SK-N-MC (cell line): ENCODE results near the gene TEX19.

ENCODE experiments used
- DNase-seq: peaks from one replicate; pipeline ENCODE4 v3.0.0-alpha.2; 2011; ENCODE audit warnings: low read depth, low spot score
- H3K27ac ChIP-seq: fragments of 200-600 bp; sonication (generic); 2 replicates; pipeline ENCODE4 v1.5.1; 2016; ENCODE audit warnings: mixed run types
- H3K36me3 ChIP-seq: fragments of 200-600 bp; sonication (generic); 2 replicates; pipeline ENCODE4 v1.6.1; 2017; ENCODE audit warnings: antibody characterized with exemption, low read length, mixed read lengths; ENCODE audit not compliant: insufficient read depth
- H3K4me3 ChIP-seq: fragments of 200-600 bp; sonication (generic); 2 replicates; pipeline ENCODE4 v1.5.1; 2016
- H3K9ac ChIP-seq: fragments of 200-600 bp; sonication (generic); 2 replicates; pipeline ENCODE4 v1.8.0; 2017; ENCODE audit warnings: mixed run types, mixed read lengths; ENCODE audit not compliant: insufficient read length
- H3K9me3 ChIP-seq: fragments of 200-600 bp; sonication (generic); 2 replicates; pipeline ENCODE4 v1.6.1; 2017; ENCODE audit warnings: low read depth, mild to moderate bottlenecking, antibody characterized with exemption, low read length, moderate library complexity, mixed read lengths
- EZH2 ChIP-seq: fragments of 200-600 bp; sonication (generic); IDR thresholded peaks from one replicate; pipeline ENCODE4 v1.6.1; 2017; ENCODE audit warnings: antibody characterized with exemption
- FOXP2 ChIP-seq: optimal IDR thresholded peaks from 2 replicates; pipeline ENCODE3; 2011; ENCODE audit warnings: mild to moderate bottlenecking, moderate library complexity; ENCODE audit not compliant: insufficient read depth; ENCODE audit errors: extremely low read length, control extremely low read depth
- POLR2AphosphoS5 ChIP-seq: IDR thresholded peaks from 2 replicates; pipeline ENCODE4 v1.6.1; 2012; ENCODE audit warnings: mild to moderate bottlenecking, low read depth, low read length, borderline replicate concordance

TEX19 gene

DNA sequence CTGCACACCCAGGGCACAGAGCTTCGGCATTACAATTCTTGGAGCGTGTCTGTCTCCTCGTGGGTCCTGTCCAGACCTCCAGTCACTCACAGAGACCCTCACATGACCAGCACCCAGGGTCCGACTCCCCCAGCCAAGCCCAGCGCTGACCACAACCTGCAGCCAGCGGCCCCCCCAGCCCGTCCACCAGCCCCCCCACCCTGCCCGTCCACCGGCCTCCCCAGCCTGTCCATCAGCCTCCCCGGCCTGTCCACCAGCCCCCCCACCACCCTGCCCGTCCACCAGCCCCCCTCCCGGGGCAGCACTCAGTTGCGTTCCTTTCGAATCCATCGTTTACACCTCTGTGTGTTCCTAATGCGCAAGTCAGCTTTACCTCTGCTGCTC, 31.3 kb upstream of the TEX19 start:
- no peaks in the 10 kb centered on the region for H3K9me3 ChIP-seq
- TF ChIP-seq FOXP2 (no peak), EZH2 (no peak), POLR2AphosphoS5 (no peak)
- H3K27ac ChIP-seq, result no peak overlapping the region
- no peak overlapping the region for H3K9ac ChIP-seq
- no peak for DNase-seq
- H3K4me3 ChIP-seq, result no peak overlapping the region
- H3K36me3 ChIP-seq, result no peaks in the 10 kb centered on the region

DNA sequence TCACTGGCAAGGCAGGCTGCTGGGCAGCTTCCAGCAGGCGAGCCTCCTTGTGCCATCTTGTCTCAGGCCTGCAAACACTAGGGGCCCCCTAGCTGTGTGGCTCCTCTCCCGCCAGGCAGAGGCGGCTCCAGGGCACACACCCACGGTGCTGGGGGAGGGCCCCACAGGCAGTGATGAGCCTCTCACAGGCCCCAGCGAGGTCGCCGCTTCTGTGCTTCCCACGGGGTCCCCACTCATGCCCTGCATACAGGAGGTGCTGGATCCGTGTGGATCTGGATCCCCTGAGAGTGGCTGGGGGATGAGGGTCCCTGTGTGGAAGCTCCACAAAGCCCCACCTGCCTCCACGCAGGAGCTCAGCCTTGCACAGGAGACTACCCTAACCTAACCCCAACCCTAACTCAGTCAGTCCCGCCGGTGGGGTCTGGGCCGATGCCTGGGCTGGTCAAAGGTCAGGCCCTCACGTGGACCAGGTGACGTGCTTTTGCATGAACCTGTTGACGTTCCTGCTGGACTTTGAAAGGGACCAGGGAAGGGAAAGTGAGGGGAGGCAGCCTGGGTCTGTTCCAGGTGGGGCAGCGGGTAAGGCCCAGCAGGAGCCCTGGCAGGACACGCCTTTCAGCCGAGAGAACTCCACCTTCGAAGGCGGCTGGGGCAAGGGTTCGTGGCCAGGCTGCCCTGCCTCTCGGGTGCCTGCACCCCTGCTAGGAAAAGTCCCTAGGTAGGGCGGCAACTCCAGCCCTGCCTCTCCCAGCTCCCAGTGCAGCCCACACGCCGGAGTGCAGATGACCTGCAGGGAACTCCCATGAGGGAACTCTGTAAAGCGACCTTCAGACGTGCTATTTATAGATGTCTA, 30.7 kb upstream of the TEX19 start:
- no peak overlapping the region for H3K4me3 ChIP-seq
- no peaks in the 10 kb centered on the region for H3K9me3 ChIP-seq
- TF ChIP-seq FOXP2, result no peak
- no peaks in the 10 kb centered on the region for H3K36me3 ChIP-seq
- H3K9ac ChIP-seq, result no peak overlapping the region
- H3K27ac ChIP-seq, result no peak overlapping the region
- no peak for DNase-seq

DNA sequence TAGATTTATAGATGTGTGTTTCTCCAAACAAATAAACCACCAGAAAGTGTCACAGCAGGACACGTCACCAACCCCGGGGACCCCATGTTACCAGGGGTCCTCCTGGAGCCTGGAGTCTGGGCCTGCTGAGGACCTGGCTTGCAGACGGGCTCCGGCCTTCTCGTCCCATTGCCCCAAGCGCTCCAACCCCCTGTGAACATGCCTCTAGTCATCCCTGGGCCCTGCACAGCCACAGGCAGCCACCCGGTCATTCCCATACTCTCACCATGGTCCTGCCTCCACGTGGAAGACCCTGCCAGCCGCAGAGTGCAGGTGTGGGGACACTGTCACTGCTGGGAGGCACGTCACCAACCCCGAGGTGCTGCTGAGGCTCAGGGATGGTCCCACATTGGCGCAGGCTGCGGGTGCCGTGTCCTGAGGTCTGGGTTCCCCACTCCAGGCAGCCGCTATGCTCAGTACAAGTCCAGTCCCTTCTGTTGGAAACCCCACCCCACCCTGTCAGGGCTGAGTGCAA, 30.0 kb upstream of the TEX19 start:
- Histone ChIP-seq H3K4me3 (no peak overlapping the region), H3K9me3 (no peaks in the 10 kb centered on the region), H3K27ac (no peak overlapping the region), H3K36me3 (no peaks in the 10 kb centered on the region), H3K9ac (no peak overlapping the region)
- DNase-seq, result no peak
- TF ChIP-seq EZH2 (no peak), POLR2AphosphoS5 (no peak), FOXP2 (no peak)

DNA sequence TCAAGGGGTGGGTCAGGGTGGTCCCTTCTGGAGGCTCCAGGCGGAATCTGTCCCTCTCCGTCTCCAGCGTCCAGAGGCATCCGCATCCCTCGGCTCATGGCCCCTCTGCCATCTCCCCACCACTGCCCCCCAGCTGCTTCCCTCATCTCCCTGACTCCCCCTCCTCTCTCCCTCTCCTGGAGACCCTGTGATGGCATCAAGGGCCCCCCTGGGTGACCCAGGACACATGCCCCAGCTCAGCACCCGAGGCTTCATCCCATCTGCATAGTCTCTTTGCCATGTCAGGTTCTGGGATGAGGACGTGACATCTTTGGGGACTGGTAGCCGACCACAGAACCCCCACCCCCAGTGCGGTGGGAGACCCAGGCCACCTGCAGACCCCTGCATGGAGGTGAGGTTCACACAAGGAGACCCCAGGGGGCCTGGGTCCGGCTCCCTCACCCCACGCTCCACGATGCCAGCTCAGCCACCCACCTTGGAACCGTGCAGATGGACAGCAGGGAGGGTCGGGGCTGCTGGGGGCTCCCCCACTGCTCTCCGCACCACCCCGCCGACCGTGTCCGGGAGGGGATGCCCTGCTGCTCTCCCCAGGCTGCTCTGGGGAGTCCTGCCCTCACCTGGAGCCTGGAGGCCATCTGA, 29.2 kb upstream of the TEX19 start:
- Histone ChIP-seq H3K4me3 (no peak overlapping the region), H3K27ac (no peak overlapping the region), H3K36me3 (no peaks in the 10 kb centered on the region), H3K9me3 (no peaks in the 10 kb centered on the region), H3K9ac (no peak overlapping the region)
- DNase-seq, result no peak
- TF ChIP-seq POLR2AphosphoS5 (no peak), EZH2 (no peak)

DNA sequence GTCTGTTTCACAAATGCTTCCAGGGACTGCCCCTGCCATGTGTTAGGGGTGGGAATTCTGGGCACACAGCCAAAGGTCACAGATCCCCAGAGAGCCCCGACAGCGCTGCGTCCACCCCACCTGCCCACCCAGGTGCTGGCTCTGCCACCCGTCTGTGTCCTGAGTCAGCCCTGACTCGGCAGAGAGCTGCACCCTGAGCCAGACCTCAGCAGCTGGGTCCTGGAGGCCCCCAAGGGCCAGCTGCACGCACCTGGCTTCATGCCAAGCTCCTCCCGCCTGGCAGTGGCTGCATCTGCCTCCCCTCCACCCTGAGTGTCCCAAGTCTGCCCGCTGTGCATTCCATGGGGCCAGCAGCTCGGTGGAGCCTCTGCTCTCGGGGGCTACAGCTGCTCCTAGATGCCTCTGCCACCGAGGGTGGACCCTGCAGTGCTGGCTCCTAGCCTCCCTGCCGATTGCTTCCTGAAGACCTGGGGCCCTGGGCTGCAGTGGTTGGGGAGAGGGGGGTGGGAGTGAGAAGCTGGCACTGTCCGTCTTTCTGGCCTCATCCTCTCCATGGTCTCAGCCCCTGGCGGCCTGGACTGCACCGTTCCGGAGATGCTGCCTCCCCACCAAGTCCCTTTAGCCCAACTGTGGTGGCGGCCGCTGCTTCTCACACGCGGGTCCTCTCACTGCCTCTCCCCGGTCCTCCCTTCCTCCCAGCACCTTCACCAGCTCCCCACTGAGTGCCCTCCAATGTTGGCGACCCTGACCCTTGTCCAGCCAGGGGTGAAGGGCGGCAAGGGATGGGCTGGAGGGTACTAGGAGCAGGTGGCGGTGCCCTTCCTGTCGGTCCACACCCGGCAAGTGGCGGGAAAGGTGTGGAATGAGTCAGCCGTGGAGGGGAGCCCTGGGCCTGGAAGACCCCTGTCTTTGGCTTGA, 28.5 kb upstream of the TEX19 start:
- Histone ChIP-seq H3K9ac (no peak overlapping the region), H3K36me3 (no peaks in the 10 kb centered on the region), H3K9me3 (no peaks in the 10 kb centered on the region), H3K4me3 (peak overlapping the region; percentile 28; the same call in 1 of the 2 replicates), H3K27ac (no peak overlapping the region)
- no peak for DNase-seq
- TF ChIP-seq POLR2AphosphoS5, result no peak
- no peak for TF ChIP-seq EZH2
- TF ChIP-seq FOXP2, result no peak

DNA sequence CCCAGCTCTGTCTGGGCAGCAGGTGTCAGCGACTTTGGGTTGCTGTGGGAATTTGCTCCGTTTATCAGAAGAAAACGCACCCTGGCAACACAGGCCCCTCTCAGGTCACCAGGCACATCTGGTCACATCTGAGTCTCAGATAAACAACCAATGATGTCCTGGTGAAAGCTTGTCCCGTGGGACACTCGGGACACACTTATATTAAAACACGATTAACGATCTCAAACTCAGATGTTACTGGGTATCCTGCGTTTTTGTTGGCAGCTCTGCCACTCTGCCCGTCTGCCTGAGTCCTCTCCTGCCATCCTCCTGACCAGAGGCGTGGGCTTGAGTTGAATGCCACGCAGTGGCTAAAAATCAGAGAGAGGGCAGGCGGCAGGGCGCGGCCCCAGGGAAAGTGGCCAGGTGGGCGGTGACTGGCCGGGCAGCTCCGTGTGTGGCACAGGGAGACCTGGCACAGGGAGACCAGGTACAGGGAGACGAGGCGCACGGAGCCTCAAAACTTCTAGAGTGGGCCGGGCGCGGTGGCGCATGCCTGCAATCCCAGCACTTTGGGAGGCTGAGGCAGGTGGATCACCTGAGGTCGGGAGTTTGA, 27.6 kb upstream of the TEX19 start:
- TF ChIP-seq FOXP2 (no peak), POLR2AphosphoS5 (no peak), EZH2 (no peak)
- Histone ChIP-seq H3K9ac (no peak overlapping the region), H3K27ac (no peak overlapping the region)

DNA sequence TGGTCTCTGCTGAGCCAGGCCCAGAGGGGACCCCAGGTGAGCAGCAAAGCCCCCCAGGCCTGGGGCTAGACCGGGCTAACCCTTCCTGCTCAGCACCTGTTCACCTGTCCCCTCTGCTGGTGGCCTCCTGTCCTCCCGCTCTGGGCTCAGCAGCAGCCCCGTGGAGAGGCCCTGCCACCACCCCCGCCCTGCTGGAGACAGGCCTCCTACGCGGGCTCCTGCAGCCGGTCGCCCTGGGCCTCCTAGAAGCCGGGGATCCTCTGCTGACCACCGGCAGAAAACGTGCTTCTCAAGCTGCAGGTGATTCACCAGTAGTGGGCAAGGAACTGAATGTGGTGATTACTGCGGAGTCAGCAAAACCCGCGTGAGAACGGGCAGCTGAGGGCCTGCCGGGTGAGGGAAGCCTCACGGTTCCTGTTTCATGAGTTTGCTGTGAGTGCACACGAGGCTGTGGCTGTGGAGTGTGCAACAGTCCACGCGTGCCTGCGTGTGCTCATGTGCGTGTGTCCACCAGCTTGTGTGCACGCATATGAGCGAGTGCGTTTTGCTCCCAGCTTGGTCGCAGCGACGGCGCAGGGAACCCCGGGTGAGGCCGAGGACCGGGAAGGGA, 26.3 kb upstream of the TEX19 start:
- Histone ChIP-seq H3K9me3 (no peaks in the 10 kb centered on the region), H3K36me3 (no peaks in the 10 kb centered on the region), H3K9ac (peak overlapping the region; percentile 46), H3K27ac (no peak overlapping the region), H3K4me3 (peak overlapping the region; percentile 81)
- no peak for TF ChIP-seq POLR2AphosphoS5
- no peak for TF ChIP-seq FOXP2
- no peak for TF ChIP-seq EZH2
- no peak for DNase-seq

More for the DNA sequence above, 27.6 kb upstream of the TEX19 start:
- no peaks in the 10 kb centered on the region for H3K9me3 ChIP-seq
- H3K4me3 ChIP-seq, result no peak overlapping the region
- no peak for DNase-seq
- no peaks in the 10 kb centered on the region for H3K36me3 ChIP-seq
